SKM-1 treated with dmso at 0.1 percent for 144 hours (cell line): Measurements from ENCODE around the gene FREY1.
A peak's percentile ranks its signal among the peaks of the same experiment; 100 is the strongest.

Experiments used
- DNase-seq: peaks from one replicate; lab custom pipeline; 2025; ENCODE audit not compliant: unreplicated experiment; lab: John Stamatoyannopoulos, UW

FREY1 gene

GRCh38 chr11:45929486-45930030 is 22.5 kb upstream of the FREY1 start:
- DNase-seq = no peak

GRCh38 chr11:45928535-45929215 is 21.6 kb upstream of the FREY1 start:
- DNase-seq = no peak

GRCh38 chr11:45927684-45928413 is 20.8 kb upstream of the FREY1 start:
- no peak for DNase-seq

GRCh38 chr11:45927332-45927683 is 20.2 kb upstream of the FREY1 start:
- no peak for DNase-seq

- no peak for DNase-seq
Measured at GRCh38 chr11:45926536-45927331, 19.7 kb upstream of the FREY1 start.

- no peak for DNase-seq
Measured at GRCh38 chr11:45926001-45926401, 18.9 kb upstream of the FREY1 start.

- DNase-seq = no peak
Measured at GRCh38 chr11:45925550-45925949, 18.5 kb upstream of the FREY1 start.

- no peak for DNase-seq
Measured at GRCh38 chr11:45924927-45925326, 17.9 kb upstream of the FREY1 start.

- DNase-seq = no peak
Measured at GRCh38 chr11:45924036-45924915, 17.2 kb upstream of the FREY1 start.

- no peak for DNase-seq
Measured at GRCh38 chr11:45922425-45923082, 15.5 kb upstream of the FREY1 start, which contains the start of gene LARGE2. LARGE2 (plus strand) TSS chr11:45922656; CDS start chr11:45922883, 227 bp downstream.

- DNase-seq = no peak
Measured at GRCh38 chr11:45921561-45922424, 14.7 kb upstream of the FREY1 start.

- no peak for DNase-seq
Measured at GRCh38 chr11:45920531-45921477, 13.7 kb upstream of the FREY1 start.

- DNase-seq = no peak
Measured at GRCh38 chr11:45919806-45920530, 12.9 kb upstream of the FREY1 start.

GRCh38 chr11:45918962-45919675 is 12.0 kb upstream of the FREY1 start:
- DNase-seq = no peak

- DNase-seq = peak; percentile 77
Measured at GRCh38 chr11:45918331-45918941, 11.4 kb upstream of the FREY1 start.

- DNase-seq = peak; percentile 99
Measured at GRCh38 chr11:45917623-45918330, 10.7 kb upstream of the FREY1 start, which contains the start of gene PEX16. PEX16 (minus strand) TSS chr11:45917877; CDS start chr11:45917811, 66 bp downstream.
